GM12873 (cell line): ENCODE measurements around the gene ADARB2.

Experiments
- TF ChIP-seq, protein P1 (sequence below): IDR thresholded peaks from 2 replicates; pipeline ENCODE4 v1.5.1; 2012; ENCODE audit warnings: low read depth, mild to moderate bottlenecking, moderate library complexity, low read length, control low read depth; ENCODE audit not compliant: insufficient read depth; ENCODE audit errors: missing control alignments

Gene ADARB2

DNA sequence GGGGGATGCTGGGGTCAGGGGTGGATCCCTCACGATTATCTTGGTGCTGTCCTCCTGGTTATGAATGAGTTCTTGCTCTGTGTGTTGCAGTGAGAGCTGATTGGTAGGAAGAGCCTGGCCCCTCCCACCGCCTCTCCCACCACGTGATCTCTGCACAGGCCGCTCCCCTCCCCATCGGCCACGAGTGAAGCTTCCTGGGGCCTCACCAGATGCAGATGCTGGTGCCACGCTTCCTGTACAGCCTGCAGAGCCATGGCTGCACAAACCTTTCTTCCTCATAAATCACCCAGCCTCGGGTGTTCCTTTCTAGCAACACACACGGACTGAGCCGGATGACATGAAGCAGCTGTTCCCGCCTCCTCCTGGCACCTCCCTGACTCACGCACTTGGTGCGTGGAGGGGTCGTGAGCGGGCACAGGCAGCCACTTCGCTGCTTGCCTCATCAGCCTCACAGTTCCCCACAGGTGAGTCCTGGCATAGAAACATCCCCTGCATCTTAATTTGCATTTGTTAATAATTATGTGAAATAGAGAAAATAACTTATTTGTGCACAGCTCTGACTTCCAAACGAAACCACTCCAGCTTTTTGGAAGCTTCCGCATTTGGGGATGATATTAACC lies 210.8 kb downstream of the ADARB2 start:
- TF ChIP-seq, protein P1, sequence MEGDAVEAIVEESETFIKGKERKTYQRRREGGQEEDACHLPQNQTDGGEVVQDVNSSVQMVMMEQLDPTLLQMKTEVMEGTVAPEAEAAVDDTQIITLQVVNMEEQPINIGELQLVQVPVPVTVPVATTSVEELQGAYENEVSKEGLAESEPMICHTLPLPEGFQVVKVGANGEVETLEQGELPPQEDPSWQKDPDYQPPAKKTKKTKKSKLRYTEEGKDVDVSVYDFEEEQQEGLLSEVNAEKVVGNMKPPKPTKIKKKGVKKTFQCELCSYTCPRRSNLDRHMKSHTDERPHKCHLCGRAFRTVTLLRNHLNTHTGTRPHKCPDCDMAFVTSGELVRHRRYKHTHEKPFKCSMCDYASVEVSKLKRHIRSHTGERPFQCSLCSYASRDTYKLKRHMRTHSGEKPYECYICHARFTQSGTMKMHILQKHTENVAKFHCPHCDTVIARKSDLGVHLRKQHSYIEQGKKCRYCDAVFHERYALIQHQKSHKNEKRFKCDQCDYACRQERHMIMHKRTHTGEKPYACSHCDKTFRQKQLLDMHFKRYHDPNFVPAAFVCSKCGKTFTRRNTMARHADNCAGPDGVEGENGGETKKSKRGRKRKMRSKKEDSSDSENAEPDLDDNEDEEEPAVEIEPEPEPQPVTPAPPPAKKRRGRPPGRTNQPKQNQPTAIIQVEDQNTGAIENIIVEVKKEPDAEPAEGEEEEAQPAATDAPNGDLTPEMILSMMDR: no peak

DNA sequence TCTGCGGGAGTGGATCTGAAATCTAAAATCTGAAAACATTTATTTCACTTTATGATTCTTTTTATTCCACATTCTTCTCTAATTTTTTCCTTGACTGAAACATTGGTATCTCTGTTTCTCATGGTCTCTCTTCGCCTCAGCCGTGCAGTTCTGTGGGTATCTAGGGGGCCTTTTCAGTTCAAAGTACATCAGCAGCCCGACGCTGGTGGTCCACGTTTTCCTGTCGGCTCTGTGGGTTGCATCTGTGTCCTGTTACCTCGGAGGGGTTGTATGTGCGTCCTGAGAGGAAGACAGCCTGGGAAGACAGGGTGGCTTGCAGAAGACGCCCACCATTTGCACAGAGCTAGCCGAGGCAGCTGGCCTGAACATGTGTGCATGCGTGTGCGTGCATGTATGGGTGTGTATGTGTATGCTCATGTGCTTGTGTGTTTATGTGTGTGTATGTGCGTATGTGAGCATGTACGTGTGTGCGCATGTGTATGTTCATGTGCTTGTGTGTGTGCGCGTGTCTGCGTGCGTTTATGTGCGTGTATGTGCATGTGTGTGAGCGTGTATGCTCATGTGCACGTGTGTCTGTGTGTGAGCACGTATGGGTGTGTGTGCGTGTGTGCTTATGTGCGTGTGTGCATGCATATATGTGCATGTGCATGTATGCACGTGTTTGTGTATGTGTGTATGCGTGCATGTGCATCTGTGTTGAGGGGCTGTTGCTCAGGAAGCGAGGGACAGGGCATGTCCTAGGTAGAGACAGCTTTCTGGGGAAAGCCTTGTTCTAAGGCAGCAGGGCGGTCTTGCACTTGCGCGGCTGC lies 211.8 kb downstream of the ADARB2 start:
- TF ChIP-seq, protein P1: no peak

DNA sequence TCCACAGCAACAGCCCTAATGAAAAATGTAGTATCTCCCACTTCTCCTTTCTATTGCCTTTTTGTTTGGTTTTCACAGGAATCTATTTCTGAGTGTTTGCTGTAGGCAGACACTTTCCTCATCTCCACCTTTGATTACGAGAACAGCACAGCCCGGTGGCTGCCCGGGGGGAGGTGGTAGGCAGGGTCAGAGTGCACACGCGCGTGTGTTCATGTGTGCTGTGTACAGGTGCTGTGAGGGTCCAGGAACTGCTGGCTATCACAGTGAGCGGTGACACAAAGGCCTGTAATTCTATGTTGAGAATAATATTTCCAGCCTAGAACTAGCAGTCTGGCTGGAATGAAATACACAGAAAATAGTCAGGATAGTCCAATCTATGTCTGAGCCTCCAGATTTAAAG lies 212.8 kb downstream of the ADARB2 start:
- TF ChIP-seq, protein P1: no peak

DNA sequence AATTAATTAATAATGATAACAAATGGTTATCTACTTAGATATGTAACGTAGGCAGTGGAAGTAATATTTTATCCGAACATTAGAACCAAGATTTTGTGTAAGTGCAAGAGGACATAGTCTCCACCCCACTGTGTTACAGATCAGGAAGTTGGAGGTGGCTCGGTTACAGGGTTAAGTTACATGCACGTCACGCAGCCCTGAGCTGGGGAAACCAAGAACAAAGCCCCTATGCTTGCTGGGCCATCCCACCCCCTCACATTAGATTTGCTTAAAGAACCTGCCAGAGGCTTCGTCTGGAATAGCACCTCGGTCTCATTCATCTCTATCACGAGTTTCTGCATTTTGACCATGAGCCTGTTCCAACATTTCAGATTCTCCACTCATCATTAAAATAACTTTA lies 214.1 kb downstream of the ADARB2 start:
- TF ChIP-seq, protein P1: no peak

DNA sequence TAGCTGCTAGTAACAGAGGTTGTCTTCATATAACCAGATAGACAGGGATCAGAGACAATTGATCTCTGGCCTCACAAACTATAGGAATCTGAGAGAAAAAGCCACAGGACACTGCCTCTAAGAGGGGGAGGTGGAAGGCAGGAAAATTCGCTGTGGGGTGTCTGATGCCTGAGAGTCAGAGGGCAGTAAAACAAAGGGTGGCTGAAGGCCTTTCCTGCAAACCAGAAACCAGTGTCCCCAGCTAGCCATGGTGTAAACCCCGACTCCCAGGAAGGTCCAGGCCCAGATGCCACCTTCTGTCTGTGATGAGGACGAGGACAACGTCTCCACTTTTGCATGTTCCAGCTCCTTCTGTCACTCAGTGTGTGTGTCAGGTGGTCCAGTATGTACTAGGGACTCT lies 215.1 kb downstream of the ADARB2 start:
- TF ChIP-seq, protein P1: no peak

DNA sequence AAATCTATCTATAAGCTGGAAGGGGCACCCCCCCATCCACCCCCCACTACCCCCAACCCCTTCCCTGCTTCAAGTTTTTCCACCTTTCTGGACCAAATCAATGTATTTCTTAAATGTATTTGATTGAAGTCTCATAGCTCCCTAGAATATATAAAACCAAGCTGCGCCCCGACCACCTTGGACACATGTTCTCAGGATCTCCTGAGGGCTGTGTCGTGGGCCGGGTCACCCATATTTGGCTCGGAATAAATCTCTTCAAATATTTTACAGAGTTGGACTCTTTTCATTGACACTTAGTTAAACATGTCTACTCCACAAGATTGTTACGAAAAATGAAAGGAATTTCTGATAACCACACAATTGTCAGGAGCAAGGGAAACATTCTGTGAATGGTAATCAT lies 215.6 kb downstream of the ADARB2 start:
- TF ChIP-seq, protein P1: no peak

DNA sequence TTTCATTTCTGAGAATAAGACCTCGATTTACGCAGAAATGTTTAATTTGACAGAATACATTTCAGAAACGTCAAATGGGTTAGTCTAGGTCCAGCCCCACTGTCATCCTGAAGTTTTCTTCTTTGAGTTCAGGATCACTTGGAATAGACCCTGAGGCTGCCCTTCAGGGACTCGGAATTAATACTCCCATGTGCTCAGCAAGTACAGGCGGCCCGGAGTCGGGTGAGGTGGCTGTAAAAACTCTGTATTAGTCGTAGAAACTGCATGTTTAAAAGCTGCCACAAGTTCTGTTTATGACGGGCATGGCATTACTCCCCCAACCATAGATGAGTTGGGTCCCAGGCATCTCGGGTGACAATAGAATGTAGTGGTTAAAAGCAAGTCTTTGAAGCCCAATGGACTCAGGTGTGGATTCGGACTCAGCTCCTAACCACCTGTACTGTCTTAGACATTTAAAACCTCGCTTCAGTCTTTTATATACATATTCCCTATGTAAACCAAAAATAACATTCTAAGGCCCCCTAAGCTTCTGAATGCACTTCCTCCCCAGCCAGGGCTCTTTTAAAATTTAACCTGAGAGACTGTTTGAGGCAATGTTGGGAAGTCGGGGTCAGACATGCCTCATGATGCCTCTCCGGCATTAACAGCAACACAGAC lies 216.3 kb downstream of the ADARB2 start:
- TF ChIP-seq, protein P1: no peak
